IMR-90 (cell line): ENCODE data around the gene PGK1. TPM values are rescaled to one million over a fixed set of nuclear protein-coding genes. Genes with fewer than 3 reads are reported as not detected.

Experiments used
- ATAC-seq: fragments of 200-7000 bp; cut with Tn5 transposase; 2 replicates; pipeline ENCODE4 v1.9.1; 2020; ENCODE audit warnings: low read depth, mild to moderate bottlenecking, moderate library complexity
- BruUV-seq: library from RNA; stranded (reverse); fragments of 400-500 nt; replicated peaks from 2 replicates; lab custom pipeline; 2021; lab: Mats Ljungman, UMichigan
- CTCF ChIA-PET: fragments of 300-600 bp; formaldehyde crosslinking; extraction: SDS; loops from one replicate; lab custom pipeline; 2021; ENCODE audit warnings: antibody characterized with exemption; lab: Yijun Ruan, JAX
- POLR2A ChIA-PET: fragments of 300-600 bp; sonication (Branson Sonifier 250); formaldehyde crosslinking; loops from one replicate; lab custom pipeline; 2022; ENCODE audit warnings: antibody characterized with exemption; ENCODE audit not compliant: unreplicated experiment; lab: Charles Lee
- DNase-seq: peaks from one replicate; pipeline ENCODE4 v3.0.0; 2013
- H2AFZ ChIP-seq: replicated peaks from 2 replicates; pipeline ENCODE3; 2013; ENCODE audit warnings: low read length, mild to moderate bottlenecking; ENCODE audit not compliant: poor library complexity
- H2AK5ac ChIP-seq: 2 replicates; pipeline ENCODE4 v1.6.1; 2013; ENCODE audit warnings: low read depth, low read length, inconsistent platforms
- H2AK9ac ChIP-seq: replicated peaks from 2 replicates; pipeline ENCODE3; 2013; ENCODE audit warnings: mild to moderate bottlenecking, low read depth, low read length, moderate library complexity; ENCODE audit not compliant: poor library complexity
- H2BK120ac ChIP-seq: 2 replicates; pipeline ENCODE4 v1.6.1; 2013; ENCODE audit warnings: low read depth, low read length, inconsistent platforms
- H2BK15ac ChIP-seq: 3 replicates; pipeline ENCODE4 v1.6.1; 2013; ENCODE audit warnings: low read depth, low read length, inconsistent platforms
- H2BK20ac ChIP-seq: 2 replicates; pipeline ENCODE4 v1.6.1; 2013; ENCODE audit warnings: low read depth, mild to moderate bottlenecking, inconsistent platforms, low read length, moderate library complexity
- H2BK5ac ChIP-seq: 2 replicates; pipeline ENCODE4 v1.6.1; 2013; ENCODE audit warnings: mild to moderate bottlenecking, low read depth, low read length, inconsistent platforms; ENCODE audit not compliant: poor library complexity, severe bottlenecking
- H3K14ac ChIP-seq: replicated peaks from 2 replicates; pipeline ENCODE4 v1.6.1; 2013; ENCODE audit warnings: low read depth, low read length, inconsistent platforms
- H3K18ac ChIP-seq: 2 replicates; pipeline ENCODE4 v1.6.1; 2013; ENCODE audit warnings: low read depth, low read length, control low read depth
- H3K23ac ChIP-seq: 2 replicates; pipeline ENCODE4 v1.6.1; 2013; ENCODE audit warnings: low read depth, low read length, inconsistent platforms
- H3K27ac ChIP-seq: 2 replicates; pipeline ENCODE4 v1.5.1; 2013; ENCODE audit warnings: mild to moderate bottlenecking, control low read depth, low read length; ENCODE audit not compliant: insufficient read depth
- H3K27me3 ChIP-seq: 2 replicates; pipeline ENCODE4 v1.6.1; 2013; ENCODE audit warnings: low read length; ENCODE audit not compliant: control insufficient read depth, insufficient read depth
- H3K36me3 ChIP-seq: 2 replicates; pipeline ENCODE4 v1.6.1; 2013; ENCODE audit warnings: low read length, mixed read lengths; ENCODE audit not compliant: control insufficient read depth, insufficient read depth
- H3K4ac ChIP-seq: 2 replicates; pipeline ENCODE4 v1.6.1; 2013; ENCODE audit warnings: low read depth, low read length, inconsistent platforms
- H3K4me1 ChIP-seq: 2 replicates; pipeline ENCODE4 v1.6.1; 2013; ENCODE audit warnings: low read length, mixed read lengths; ENCODE audit not compliant: control insufficient read depth, insufficient read depth
- H3K4me2 ChIP-seq: 2 replicates; pipeline ENCODE4 v1.6.1; 2013; ENCODE audit warnings: low read depth, mild to moderate bottlenecking, control low read depth, low read length, moderate library complexity
- H3K4me3 ChIP-seq: 2 replicates; pipeline ENCODE4 v1.5.1; 2013; ENCODE audit warnings: low read depth, mild to moderate bottlenecking, control low read depth, low read length, moderate library complexity; ENCODE audit not compliant: insufficient read depth
- H3K56ac ChIP-seq: 2 replicates; pipeline ENCODE4 v1.6.1; 2013; ENCODE audit warnings: low read length, inconsistent platforms; ENCODE audit not compliant: insufficient read depth; ENCODE audit errors: extremely low read depth
- H3K79me1 ChIP-seq, 2 experiments: 2 replicates each; pipeline ENCODE4 v1.6.1; 2013; ENCODE audit warnings: low read length in 2 of 2, inconsistent platforms in 1 of 2, low read depth in 1 of 2
- H3K9ac ChIP-seq: 2 replicates; pipeline ENCODE4 v1.6.1; 2013; ENCODE audit warnings: low read depth, low read length, control low read depth
- H3K9me1 ChIP-seq: 2 replicates; pipeline ENCODE4 v1.6.1; 2013; ENCODE audit warnings: low read length, inconsistent platforms; ENCODE audit not compliant: insufficient read depth
- H3K9me3 ChIP-seq: 2 replicates; pipeline ENCODE4 v1.6.1; 2013; ENCODE audit warnings: low read length; ENCODE audit not compliant: control insufficient read depth, insufficient read depth
- H4K20me1 ChIP-seq: 2 replicates; pipeline ENCODE4 v1.6.1; 2013; ENCODE audit warnings: low read length, inconsistent platforms; ENCODE audit not compliant: insufficient read depth
- H4K5ac ChIP-seq: 2 replicates; pipeline ENCODE4 v1.6.1; 2013; ENCODE audit warnings: mild to moderate bottlenecking, low read depth, low read length, control low read depth
- H4K8ac ChIP-seq, 2 experiments: 2 replicates each; pipeline ENCODE4 v1.6.1; 2013; ENCODE audit warnings: low read depth in 2 of 2, low read length in 2 of 2, control low read depth in 1 of 2, inconsistent platforms in 1 of 2
- H4K91ac ChIP-seq: 2 replicates; pipeline ENCODE4 v1.6.1; 2013; ENCODE audit warnings: low read depth, low read length, inconsistent platforms; ENCODE audit not compliant: insufficient read depth
- BHLHE40 ChIP-seq: fragments of 150-350 bp; IDR thresholded peaks from 2 replicates; pipeline ENCODE4 v1.6.1; 2016; ENCODE audit warnings: mild to moderate bottlenecking, low read depth, low read length
- CEBPB ChIP-seq: IDR thresholded peaks from 2 replicates; pipeline ENCODE4 v1.6.1; 2012; ENCODE audit warnings: low read depth, low read length, improper control_type of control experiment
- CHD1 ChIP-seq: IDR thresholded peaks from 2 replicates; pipeline ENCODE4 v1.6.1; 2012; ENCODE audit warnings: low read depth, low read length, improper control_type of control experiment
- CTCF ChIP-seq: conservative IDR thresholded peaks from 2 replicates; pipeline ENCODE4 v1.5.1; 2012; ENCODE audit warnings: mild to moderate bottlenecking, low read depth, low read length, improper control_type of control experiment
- FOS ChIP-seq: fragments of 150-350 bp; IDR thresholded peaks from 2 replicates; pipeline ENCODE4 v1.6.1; 2016; ENCODE audit warnings: low read depth, low read length
- MAFK ChIP-seq: IDR thresholded peaks from 2 replicates; pipeline ENCODE4 v1.6.1; 2012; ENCODE audit warnings: low read depth, low read length, improper control_type of control experiment
- MAZ ChIP-seq: IDR thresholded peaks from 2 replicates; pipeline ENCODE4 v1.6.1; 2012; ENCODE audit warnings: low read depth, mild to moderate bottlenecking, low read length, improper control_type of control experiment, moderate library complexity, borderline replicate concordance
- MXI1 ChIP-seq: IDR thresholded peaks from 2 replicates; pipeline ENCODE4 v1.6.1; 2012; ENCODE audit warnings: low read depth, mild to moderate bottlenecking, low read length, moderate library complexity, borderline replicate concordance
- NFE2L2 ChIP-seq: fragments of 150-350 bp; IDR thresholded peaks from 2 replicates; pipeline ENCODE4 v1.6.1; 2016; ENCODE audit warnings: low read depth, mild to moderate bottlenecking, low read length
- POLR2A ChIP-seq: IDR thresholded peaks from 2 replicates; pipeline ENCODE4 v1.6.1; 2012; ENCODE audit warnings: mild to moderate bottlenecking, low read depth, low read length
- RAD21 ChIP-seq: IDR thresholded peaks from 2 replicates; pipeline ENCODE4 v1.6.1; 2012; ENCODE audit warnings: low read length, improper control_type of control experiment
- RCOR1 ChIP-seq: IDR thresholded peaks from 2 replicates; pipeline ENCODE4 v1.6.1; 2012; ENCODE audit warnings: mild to moderate bottlenecking, low read length, improper control_type of control experiment; ENCODE audit not compliant: insufficient replicate concordance
- RFX5 ChIP-seq: IDR thresholded peaks from 2 replicates; pipeline ENCODE4 v1.8.0; 2012; ENCODE audit warnings: low read depth, mild to moderate bottlenecking, low read length, moderate library complexity
- dilution Hi-C: fragments of 300-500 bp; cut with HindIII; formaldehyde crosslinking; loops from one replicate; pipeline ENCODE4 v1.14.3; 2018; ENCODE audit warnings: low sequenced_read_pairs; ENCODE audit not compliant: unreplicated experiment
- in situ Hi-C: fragments of 300-500 bp; cut with MboI; formaldehyde crosslinking; loops from 3 replicates; pipeline ENCODE4 v1.14.3; 2019; ENCODE audit warnings: low sequenced_read_pairs, inconsistent platforms, mixed read lengths
- intact Hi-C: fragments of 100-400 bp; cut with micrococcal nuclease; formaldehyde crosslinking; loops from 2 replicates; pipeline ENCODE4 v1.10.0; 2022
- polyA plus RNA-seq, 3 experiments: library from polyadenylated mRNA; depleted of rRNA; stranded (reverse); fragments of >200 nt; gene quantifications; 2 replicates each; pipeline ENCODE4 v1.2.3, GENCODE V29; 2012; ENCODE audit warnings: low replicate concordance in 1 of 3
- total RNA-seq: library from RNA; depleted of rRNA; stranded (reverse); fragments of >200 nt; gene quantifications from 2 replicates; pipeline ENCODE4 v1.2.3, GENCODE V29; 2012
- TF ChIP-seq, protein P1 (sequence below): fragments of 150-350 bp; IDR thresholded peaks from 2 replicates; pipeline ENCODE4 v1.6.1; 2017; ENCODE audit warnings: mild to moderate bottlenecking, antibody characterized with exemption, low read length, low read depth

PGK1 gene
- total and polyA plus RNA-seq, 2 of the 4 experiments (the other 2 are of a cell fraction) = 498 to 744 TPM

- POLR2A ChIA-PET = no interaction called here
These were observed 64.0 kb downstream of the PGK1 start for GRCh38 chrX:78168065-78168464.

More at GRCh38 chrX:78168065-78168464, 64.0 kb downstream of the PGK1 start:
- no peaks in the 10 kb centered on the region for H3K4me1 ChIP-seq
- H3K18ac ChIP-seq = no peak overlapping the region
- no peak overlapping the region for H3K4me3 ChIP-seq
- no peaks in the 10 kb centered on the region for H4K20me1 ChIP-seq
- no peak overlapping the region for H2BK5ac ChIP-seq
- H2AFZ ChIP-seq = no peak overlapping the region
- H2BK120ac ChIP-seq = no peak overlapping the region
- no peaks in the 10 kb centered on the region for H3K9me1 ChIP-seq
- H3K9ac ChIP-seq = no peak overlapping the region
- dilution Hi-C loops = no loop called here
- no peaks in the 10 kb centered on the region for H3K79me1 ChIP-seq
- no peak overlapping the region for H2AK5ac ChIP-seq
- intact Hi-C loops = no loop called here
- no peak overlapping the region for H3K23ac ChIP-seq
- CTCF ChIA-PET = no interaction called here
- no peak overlapping the region for H2BK20ac ChIP-seq
- no peak overlapping the region for H2AK9ac ChIP-seq
- H3K27me3 ChIP-seq = no peaks in the 10 kb centered on the region
- no peaks in the 10 kb centered on the region for H3K9me3 ChIP-seq
- TF ChIP-seq RFX5 = no peak
- TF ChIP-seq BHLHE40 = no peak
- TF ChIP-seq CHD1 = no peak
- TF ChIP-seq FOS = no peak
- TF ChIP-seq MAFK = no peak
- no peak for TF ChIP-seq MXI1
- TF ChIP-seq RCOR1 = no peak
- no peak for TF ChIP-seq CTCF
- no peak for TF ChIP-seq NFE2L2
- no peak for TF ChIP-seq MAZ
- no peak for TF ChIP-seq POLR2A
- TF ChIP-seq, protein P1, sequence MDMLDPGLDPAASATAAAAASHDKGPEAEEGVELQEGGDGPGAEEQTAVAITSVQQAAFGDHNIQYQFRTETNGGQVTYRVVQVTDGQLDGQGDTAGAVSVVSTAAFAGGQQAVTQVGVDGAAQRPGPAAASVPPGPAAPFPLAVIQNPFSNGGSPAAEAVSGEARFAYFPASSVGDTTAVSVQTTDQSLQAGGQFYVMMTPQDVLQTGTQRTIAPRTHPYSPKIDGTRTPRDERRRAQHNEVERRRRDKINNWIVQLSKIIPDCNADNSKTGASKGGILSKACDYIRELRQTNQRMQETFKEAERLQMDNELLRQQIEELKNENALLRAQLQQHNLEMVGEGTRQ = no peak
- TF ChIP-seq RAD21 = no peak
- TF ChIP-seq CEBPB = no peak
- no peak for DNase-seq
- H4K5ac ChIP-seq = no peak overlapping the region
- no peak overlapping the region for H3K14ac ChIP-seq
- H3K4me2 ChIP-seq = no peak overlapping the region
- BruUV-seq = no TSS peak
- in situ Hi-C loops = no loop called here
- no peak overlapping the region for H3K4ac ChIP-seq
- H3K36me3 ChIP-seq = no peaks in the 10 kb centered on the region
- no peak for ATAC-seq
- no peak overlapping the region for H3K27ac ChIP-seq
- no peak overlapping the region for H4K91ac ChIP-seq
- no peak overlapping the region for H3K56ac ChIP-seq
- H2BK15ac ChIP-seq = no peak overlapping the region
- no peak overlapping the region for H4K8ac ChIP-seq
